NCI-H2196 (cell line): Measurements from ENCODE around the gene KLHL33.

Experiments used
- DNase-seq: peaks from one replicate; lab custom pipeline; 2025; ENCODE audit not compliant: unreplicated experiment; lab: John Stamatoyannopoulos, UW

Gene KLHL33, protein sequence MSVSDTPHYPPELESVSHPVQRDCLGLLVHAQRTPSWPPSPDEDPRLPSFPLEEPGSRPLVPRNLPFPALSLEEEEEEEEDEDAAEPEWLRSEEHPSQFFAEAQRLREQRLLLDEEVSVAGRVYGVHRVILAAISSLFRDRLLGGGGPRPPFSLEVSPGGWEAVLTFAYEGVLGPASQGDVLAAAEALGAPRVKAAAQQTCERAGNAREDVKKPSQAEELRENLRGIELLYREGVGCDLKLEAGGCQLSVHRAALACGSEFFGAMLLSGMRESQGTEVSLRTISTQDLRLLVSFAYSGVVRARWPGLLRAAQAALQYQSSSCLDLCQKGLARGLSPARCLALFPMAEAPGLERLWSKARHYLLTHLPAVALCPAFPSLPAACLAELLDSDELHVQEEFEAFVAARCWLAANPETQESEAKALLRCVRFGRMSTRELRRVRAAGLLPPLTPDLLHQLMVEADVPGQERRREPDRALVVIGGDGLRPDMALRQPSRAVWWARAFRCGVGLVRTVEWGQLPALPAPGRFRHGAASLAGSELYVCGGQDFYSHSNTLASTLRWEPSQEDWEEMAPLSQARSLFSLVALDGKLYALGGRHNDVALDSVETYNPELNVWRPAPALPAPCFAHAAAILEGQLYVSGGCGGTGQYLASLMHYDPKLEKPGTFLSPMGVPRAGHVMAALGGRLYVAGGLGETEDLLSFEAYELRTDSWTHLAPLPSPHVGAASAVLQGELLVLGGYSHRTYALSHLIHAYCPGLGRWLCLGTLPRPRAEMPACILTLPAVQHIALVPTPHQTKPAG

DNA sequence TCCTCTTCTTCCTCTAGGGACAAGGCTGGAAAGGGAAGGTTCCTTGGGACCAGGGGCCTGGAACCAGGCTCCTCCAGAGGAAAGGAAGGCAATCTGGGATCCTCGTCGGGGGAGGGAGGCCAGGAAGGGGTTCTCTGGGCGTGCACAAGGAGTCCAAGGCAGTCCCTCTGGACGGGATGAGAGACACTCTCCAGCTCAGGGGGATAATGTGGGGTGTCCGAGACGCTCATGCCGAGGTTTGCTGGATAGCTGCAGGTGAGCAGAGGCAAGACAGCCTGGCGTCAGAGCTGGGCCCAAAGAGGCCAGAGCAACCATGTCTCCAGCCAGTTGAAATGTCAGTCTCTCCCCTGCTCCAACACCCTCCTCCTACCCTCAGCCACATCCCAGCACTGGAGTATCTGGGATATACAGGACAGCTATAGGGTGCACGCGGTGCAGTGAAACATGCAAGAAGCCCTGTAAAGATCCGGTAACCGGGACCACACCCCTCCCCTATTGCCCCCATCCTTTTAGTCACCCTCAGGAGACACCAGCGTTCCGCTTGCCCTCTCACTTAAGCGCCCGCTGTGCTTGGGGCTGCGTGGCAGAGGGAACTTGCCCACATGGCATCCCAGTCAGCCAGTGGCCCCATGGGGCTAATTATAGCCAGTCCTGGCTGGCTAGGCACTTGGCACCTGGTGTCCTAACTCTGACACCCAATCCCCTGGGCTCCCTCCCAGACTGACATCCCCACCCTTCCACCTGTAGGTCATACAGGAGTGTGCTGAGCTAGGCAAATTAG is at the start of gene KLHL33:
Gene KLHL33, minus strand, starts transcription at position 585 of the 781 bp plus-strand sequence. Its CDS starts 355 bp downstream, at position 230.
- peak; percentile 21 for DNase-seq

DNA sequence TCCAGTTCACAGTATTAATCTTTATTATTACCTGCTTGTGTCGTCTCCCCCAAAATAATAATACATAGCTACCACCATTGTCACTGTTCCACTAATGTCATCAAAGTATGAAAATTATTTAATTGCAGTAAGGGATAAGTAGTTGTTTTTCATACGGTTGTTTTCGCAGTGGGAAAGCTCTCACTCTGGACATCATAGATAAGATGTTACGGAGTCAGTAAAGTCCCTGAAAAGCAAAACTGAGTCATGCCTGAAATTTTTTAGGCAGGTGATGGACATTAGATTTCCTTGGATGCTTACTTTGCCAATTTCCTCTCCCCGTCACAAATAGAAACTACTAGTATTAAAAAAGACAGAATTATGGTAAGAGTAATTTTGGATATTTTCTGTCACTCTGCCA is 46.4 kb upstream of the KLHL33 start:
- DNase-seq: no peak

DNA sequence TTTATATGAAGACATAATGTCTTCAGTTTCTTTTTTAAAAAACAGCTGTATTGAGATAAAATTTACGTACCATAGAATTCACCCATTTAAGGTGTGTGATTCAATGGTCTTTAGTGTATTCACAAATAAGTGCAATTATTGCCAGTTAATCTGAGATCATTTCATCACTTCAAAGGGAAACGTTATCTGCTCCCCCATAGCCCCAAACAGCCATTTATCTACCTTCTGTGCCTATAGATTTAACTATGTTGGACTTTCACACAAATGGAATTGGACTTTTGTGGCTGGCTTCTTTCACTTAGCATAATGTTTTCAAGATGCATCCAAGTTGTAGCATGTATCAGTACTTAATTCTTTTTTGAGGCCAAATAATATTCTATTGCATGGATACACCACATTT is 42.9 kb upstream of the KLHL33 start:
- no peak for DNase-seq

DNA sequence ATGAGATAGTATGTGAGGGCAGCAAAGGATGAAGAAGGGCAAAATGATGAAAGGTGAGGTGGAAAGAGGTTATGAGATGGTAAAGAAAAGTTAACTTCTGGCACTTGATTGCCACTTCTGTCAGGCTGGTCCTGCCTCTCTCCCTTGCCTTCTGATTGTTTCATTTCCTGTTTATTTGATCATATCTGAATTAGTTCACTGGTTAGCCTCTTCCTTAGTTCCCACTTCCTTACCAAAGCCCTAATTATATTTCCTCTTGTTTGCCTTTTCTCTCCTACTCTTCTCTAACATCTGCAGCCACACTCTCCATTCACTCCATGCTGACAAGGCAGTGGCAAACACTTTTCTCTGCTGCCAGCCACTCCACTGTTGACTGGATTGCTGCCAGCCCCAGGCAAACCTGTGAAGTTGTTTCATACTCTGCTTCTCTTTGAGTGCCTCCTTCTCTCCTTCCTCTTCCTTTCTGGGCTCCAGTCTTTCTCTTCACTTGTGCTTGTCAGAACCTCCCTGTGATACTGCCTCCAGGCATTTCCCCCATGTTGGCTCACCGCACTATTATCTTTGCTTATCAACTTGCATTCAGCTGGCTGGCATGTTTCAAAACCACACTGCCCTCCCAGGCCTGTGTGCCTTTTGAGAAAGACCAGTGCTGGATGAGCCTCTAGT is 41.4 kb upstream of the KLHL33 start:
- peak; percentile 57 for DNase-seq

DNA sequence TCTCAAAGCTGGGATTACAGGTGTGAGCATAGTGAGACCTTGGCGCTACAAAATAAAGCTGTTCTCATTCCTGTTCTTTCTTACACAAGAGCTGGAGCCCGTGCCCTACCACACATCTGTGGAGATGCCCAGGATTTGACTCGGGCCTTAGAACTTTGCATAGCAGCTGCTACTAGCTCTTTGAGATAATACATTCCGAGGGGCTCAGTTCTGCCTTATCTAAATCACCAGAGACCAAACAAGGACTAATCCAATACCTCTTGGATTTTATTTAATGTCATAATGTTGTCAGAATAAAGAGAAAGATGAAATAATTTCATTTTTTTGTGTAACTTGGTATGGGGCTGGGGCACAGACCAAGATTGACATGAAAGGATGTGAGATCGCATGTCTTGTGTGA is 40.8 kb upstream of the KLHL33 start:
- DNase-seq: no peak

DNA sequence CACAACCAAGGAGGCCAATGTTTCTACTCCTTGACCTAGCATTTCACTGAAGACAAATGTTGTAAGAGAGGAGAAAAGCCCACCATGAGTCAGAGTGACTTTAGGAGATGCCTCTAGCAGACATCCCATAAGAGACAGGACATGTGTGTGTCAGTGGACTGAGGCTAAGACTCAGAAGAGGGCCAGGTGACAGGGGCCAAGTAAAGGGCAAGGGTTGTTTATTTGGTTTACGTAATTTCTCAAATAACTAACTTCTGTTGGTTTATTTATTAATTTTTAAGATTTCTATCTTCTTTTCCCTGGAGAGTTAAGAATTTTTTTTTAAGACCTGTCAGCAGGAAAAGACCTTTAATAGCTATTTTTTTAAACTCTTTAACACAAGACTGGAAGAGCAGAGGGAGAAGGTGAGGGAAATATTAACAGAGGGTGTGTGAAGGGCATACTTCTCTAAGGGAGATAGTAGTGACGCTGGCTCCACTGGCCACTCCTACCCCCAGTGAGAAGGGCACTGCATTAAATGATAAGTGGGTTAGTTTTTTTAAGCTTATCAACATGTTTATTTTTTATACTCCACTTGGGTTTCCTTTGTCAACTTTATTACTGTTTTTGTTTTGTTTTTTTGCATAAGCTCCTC is 36.7 kb upstream of the KLHL33 start:
- no peak for DNase-seq

DNA sequence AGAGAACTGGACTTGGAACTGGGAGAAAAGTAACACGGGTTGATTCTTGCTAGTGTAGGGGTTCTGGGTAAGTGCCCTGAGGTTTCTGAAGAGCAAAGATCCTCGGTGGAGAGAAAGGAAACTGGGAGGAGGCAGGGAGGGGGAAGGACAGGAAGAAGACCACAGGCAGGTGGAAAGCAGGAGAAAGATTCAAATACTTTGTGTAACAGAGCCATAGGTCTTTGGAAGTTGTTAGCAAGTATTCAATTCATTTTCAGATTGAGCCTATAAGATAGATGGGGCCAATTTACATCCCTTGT is 34.6 kb upstream of the KLHL33 start:
- no peak for DNase-seq

DNA sequence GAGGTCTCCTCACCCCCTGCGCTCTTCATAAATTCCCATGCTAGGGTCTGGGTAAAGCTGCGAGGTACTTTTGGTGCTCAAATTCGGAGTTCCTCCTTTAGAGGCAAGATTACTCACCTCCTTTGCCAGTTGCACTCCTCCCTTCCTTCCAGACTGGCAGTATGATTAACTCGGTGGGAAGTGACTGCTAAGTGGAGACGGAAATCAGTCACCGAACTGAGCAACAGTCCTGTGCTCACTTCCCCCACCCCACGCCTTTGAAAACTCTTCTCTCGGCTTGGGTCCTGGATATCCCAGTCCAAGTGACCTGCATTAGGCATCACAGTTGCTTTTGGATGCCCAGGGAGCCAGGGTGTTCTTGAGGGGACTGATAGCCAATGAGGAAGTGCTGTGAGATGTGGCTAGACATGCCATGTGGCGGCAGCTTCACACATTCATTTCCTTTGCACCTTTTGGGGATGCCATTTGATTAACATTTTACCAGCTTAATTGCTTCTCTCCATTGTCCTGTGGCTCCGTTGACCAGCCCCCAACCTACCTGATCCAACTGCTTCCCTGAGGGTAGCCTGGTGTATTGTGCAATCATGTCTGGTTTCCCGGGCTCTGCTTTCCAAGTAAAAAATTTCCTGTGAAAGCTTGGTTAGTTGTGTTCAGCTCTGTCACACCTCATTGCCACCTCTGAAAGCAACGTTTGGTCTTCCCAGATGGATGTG is 34.1 kb upstream of the KLHL33 start:
- no peak for DNase-seq

DNA sequence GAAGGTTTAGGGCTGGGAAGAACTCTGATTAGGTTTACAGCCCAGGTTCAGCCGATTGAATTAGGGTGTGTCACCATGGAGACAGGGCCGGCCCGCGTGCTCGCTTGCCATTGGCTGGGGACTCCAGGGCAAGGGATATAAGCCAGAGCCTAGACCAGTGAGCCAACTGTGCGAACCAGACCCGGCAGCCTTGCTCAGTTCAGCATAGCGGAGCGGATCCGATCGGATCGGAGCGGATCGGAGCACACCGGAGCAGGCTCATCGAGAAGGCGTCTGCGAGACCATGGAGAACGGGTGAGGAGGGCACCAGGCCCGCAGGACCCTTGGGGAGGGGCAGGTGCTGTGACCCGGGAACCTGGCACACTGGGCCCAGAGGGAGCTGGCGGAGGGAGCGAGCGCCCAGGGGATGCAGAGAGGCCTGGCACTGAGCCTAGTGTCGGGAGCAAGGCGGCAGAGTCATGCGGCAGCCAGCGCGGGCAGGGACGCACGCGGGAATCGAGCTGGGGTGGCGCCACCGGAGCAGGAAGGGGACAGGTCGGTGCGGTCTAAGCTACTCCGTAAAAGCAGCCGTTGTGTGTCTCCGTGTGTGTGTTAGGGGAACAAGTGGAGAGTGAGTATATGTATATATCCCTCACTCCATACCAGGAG is 33.4 kb upstream of the KLHL33 start, which contains the start of gene PNP:
Gene PNP, plus strand, starts transcription at position 165 of the 648 bp plus-strand sequence. Its CDS starts 119 bp downstream, at position 284.
- peak; percentile 93 for DNase-seq

DNA sequence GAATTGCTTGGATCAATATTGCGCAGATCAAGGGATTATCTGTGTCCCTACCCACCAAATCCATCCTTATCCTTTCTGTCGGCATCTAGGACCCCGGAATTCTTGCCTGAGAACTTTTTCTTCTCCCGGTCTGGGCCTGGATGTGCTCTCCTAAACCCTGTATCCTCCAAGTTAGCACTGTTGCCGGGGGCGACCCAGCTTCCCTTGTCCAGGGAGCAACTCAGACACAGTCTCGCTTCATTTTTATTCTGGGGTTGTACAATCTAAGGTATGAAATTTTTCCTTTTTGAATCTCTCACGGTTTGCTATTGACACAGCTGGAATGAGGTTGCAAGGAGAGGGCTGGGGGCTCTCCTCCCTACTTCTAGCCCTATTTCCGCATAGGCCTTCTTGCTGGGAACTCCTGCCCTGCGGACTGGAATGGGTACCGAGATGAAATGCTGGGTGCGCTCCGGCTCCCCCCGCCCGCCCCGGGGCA is 32.8 kb upstream of the KLHL33 start:
- peak; percentile 73 for DNase-seq

DNA sequence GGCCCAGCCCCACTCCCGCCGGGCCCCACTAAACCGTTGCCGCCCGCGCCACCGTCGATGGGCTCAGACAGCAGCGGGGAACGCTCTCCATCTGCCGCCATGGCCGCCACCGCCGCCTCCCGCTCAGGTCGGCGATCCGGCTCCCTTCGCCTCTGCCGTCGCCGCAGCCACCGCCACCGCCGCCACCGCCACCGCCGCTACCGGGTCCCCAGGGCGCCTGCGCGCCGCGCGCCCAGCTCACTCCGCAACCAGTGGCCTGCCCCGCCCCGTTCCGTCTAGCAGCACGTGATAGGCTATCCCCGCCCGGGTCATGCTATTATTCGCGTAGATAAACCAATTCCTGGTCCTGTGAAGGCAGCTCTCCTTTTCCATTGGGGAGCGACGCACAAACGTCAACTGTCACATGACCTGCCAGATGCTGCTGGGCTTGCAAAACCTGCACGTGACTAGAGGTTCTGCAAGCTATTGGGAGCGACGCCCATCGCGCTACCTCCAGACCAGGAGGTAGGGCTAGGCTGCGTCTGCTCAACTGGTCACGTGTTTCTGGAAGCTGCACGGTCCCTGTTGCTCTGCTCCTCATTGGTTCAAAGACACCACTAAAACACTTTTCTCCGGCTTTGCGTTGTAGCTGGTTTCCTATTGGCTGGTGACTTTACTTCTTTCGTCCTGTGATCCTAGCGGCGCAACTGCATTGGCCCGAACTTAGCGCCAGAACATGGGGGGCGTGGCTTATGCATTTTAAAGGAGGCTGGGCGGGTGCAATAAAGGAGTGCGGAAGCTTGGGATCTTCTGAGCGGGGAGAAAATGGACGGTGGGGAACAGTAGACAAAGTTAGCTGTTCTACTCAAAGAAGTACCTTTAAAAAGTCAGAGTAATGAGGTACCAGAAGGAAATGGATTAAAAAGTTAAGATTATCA is 25.5 kb upstream of the KLHL33 start, which contains the start of gene PIP4P1:
Gene PIP4P1, minus strand, starts transcription at position 210 of the 917 bp plus-strand sequence. Its CDS starts 109 bp downstream, at position 101.
- peak; percentile 100 for DNase-seq

DNA sequence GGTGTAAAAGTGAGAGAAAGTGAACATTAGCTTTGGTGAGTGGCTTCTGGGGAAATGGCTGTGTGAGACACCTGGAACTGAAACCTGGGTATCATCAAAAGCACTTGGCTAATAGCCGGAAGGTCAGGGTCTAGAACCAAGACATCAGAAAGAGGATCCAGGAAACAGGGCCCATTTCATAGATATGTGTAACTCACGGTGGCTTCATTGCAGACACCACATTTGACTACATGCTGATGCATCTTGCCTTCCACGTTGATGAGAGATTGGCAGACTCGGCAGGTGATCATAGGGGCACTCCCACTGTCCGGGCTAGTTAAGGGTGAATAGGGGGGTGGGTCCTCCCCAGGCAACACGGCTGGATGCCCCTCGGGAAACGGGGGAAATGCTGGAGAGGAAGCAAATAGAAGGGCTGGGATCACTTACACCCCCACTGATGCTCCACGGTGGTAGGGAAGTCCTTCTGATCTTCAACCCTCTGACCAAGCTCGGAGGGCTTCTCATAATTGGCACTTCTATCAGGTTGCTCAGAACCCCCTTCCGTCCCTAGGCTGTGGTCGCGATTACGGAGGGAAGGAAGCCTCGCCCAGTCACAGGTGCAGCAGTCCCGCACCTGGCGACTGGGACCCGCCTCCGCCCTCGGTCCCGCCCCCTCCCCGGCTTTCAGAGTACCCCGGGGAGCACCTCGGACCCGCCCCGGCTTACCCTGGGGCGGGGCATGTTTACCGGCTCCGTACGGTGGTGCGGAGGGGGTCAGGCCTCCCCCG is 24.7 kb upstream of the KLHL33 start:
- DNase-seq: peak; percentile 58

DNA sequence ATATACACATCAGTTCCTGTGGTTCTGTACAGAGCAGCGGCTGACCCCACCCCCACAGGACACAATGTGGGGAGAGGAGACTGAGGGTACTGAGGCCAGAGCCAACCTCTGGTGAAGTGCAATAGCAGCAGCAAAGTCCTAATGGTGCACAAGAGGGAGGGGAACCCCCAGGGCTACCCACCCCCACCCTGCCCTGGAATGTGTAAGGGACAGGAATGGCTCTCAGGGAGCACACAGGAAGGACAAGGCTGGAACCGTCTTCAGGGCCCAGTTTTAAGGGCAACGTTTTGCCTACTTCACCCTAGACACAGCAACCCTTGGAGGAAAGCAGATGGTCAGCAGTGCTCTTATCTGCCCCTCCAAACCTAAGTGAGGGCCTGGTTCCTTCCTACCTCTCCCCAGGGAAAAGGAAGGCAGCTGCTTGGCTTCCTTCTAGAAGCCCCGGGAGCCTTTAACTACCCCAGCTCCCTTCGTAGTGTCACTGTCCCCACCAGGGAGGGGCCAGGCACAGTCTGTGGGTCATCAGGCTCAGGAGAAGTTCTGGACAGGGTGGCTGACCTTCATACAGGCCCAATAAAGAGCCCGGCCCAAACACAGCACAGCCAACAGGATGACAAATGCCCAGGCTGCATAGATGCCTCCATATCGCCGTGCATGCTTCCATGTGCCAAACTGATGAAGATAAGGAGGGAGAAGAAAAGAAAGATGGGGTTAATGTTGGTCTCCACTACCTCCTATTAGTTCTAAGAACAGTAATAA is 22.2 kb upstream of the KLHL33 start:
- DNase-seq: no peak

DNA sequence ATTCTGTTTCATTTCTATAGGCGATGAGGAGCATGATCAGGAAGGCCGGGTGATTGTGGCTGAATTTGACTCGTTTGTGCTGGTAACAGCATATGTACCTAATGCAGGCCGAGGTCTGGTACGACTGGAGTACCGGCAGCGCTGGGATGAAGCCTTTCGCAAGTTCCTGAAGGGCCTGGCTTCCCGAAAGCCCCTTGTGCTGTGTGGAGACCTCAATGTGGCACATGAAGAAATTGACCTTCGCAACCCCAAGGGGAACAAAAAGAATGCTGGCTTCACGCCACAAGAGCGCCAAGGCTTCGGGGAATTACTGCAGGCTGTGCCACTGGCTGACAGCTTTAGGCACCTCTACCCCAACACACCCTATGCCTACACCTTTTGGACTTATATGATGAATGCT is 21.0 kb upstream of the KLHL33 start:
- DNase-seq: no peak

DNA sequence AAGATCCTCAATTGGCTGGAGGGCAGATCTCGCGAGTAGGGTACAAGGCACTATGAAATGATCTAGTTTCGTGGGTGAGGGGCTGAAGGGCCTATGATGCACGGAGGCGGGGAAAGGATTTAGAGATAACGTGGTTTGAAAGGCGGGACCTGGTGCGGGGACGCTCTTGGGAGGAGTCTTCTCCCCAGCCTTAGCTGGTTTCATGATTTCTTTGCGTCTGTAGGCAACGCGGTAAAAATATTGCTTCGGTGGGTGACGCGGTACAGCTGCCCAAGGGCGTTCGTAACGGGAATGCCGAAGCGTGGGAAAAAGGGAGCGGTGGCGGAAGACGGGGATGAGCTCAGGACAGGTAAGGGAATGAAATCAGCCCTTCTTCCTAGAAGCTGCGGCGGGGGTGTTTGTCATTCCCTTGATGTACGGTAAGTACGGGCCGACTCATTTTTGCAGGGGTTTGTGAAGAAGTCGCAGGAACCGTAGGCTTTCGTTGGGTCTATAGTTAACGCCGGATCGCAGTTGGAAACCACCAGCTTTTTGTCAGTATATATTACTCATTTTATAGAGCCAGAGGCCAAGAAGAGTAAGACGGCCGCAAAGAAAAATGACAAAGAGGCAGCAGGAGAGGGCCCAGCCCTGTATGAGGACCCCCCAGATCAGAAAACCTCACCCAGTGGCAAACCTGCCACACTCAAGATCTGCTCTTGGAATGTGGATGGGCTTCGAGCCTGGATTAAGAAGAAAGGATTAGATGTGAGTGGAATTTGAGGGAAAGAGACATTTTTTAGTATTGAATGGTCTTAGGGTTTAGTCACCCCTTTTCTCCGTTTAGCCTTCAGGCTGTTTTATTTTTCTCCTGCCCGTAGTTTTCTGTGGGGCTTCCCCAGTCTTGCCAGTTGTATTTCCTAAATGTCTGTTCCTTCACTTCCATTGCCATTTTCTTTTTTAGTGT is 19.7 kb upstream of the KLHL33 start:
- peak; percentile 90 for DNase-seq
